Activated CD4-positive, CD25-positive, alpha-beta regulatory T cell (primary cell): ENCODE data around the gene SMYD3.

Source experiments
- DNase-seq, 4 experiments: peaks; one replicate each; lab custom pipeline; 2025; lab: John Stamatoyannopoulos, UW

SMYD3 gene

GRCh38 chr1:246069581-246069980, 437.5 kb downstream of the SMYD3 start:
- no peak for DNase-seq

- DNase-seq: no peak
Observed at GRCh38 chr1:246068619-246069509, 438.2 kb downstream of the SMYD3 start.

- DNase-seq: no peak
Observed at GRCh38 chr1:246068217-246068512, 438.9 kb downstream of the SMYD3 start.

- DNase-seq: no peak
Observed at GRCh38 chr1:246067432-246068216, 439.5 kb downstream of the SMYD3 start.

- no peak for DNase-seq
Observed at GRCh38 chr1:246066573-246066972, 440.5 kb downstream of the SMYD3 start.

- DNase-seq: no peak
Observed at GRCh38 chr1:246065592-246065991, 441.5 kb downstream of the SMYD3 start.

- DNase-seq: no peak
Observed at GRCh38 chr1:246064891-246065290, 442.2 kb downstream of the SMYD3 start.

- no peak for DNase-seq
Observed at GRCh38 chr1:246063013-246063616, 444.0 kb downstream of the SMYD3 start.

GRCh38 chr1:246058466-246058865, 448.6 kb downstream of the SMYD3 start:
- DNase-seq: no peak

- DNase-seq: no peak
Observed at GRCh38 chr1:246052603-246053002, 454.5 kb downstream of the SMYD3 start.

- DNase-seq: no peak
Observed at GRCh38 chr1:246051909-246052518, 455.1 kb downstream of the SMYD3 start.

GRCh38 chr1:246048693-246049092, 458.4 kb downstream of the SMYD3 start:
- DNase-seq: no peak

GRCh38 chr1:246043556-246043955, 463.5 kb downstream of the SMYD3 start:
- no peak for DNase-seq

- no peak for DNase-seq
Observed at GRCh38 chr1:246041360-246041759, 465.7 kb downstream of the SMYD3 start.

GRCh38 chr1:246040200-246040890, 466.7 kb downstream of the SMYD3 start:
- no peak for DNase-seq

- no peak for DNase-seq
Observed at GRCh38 chr1:246039584-246039983, 467.5 kb downstream of the SMYD3 start.

- DNase-seq: no peak
Observed at GRCh38 chr1:246037832-246038231, 469.2 kb downstream of the SMYD3 start.

- DNase-seq: no peak
Observed at GRCh38 chr1:246036175-246036574, 470.9 kb downstream of the SMYD3 start.

- no peak for DNase-seq
Observed at GRCh38 chr1:246035060-246035541, 472.0 kb downstream of the SMYD3 start.

GRCh38 chr1:246034630-246035029, 472.4 kb downstream of the SMYD3 start:
- DNase-seq: no peak

- DNase-seq: no peak
Observed at GRCh38 chr1:246032984-246033383, 474.1 kb downstream of the SMYD3 start.
